Thoracic aorta (tissue), 2 donors: ENCODE results near the gene PKP4. TPM values are rescaled to one million over a fixed set of nuclear protein-coding genes. Genes with fewer than 3 reads are reported as not detected.

Source experiments
- ATAC-seq: fragments of 150-250 bp; one replicate; pipeline ENCODE4 v1.8.0; 2017; ENCODE audit warnings: low read depth; ENCODE audit not compliant: insufficient number of reproducible peaks, low FRiP score
- DNase-seq: peaks from one replicate; pipeline ENCODE4 v3.0.0-alpha.2; 2020; ENCODE audit warnings: low spot score
- H3K27ac ChIP-seq, 2 donors: fragments of 200-600 bp; sonication (generic); 1 replicate in 1 of 2; 2 replicates in 1 of 2; pipeline ENCODE4 v1.5.1; 2016; ENCODE audit warnings: mild to moderate bottlenecking in 2 of 2, moderate library complexity in 2 of 2
- H3K27me3 ChIP-seq: fragments of 200-600 bp; sonication (generic); replicated peaks from 2 replicates; pipeline ENCODE4 v1.6.0; 2016; ENCODE audit warnings: mild to moderate bottlenecking; ENCODE audit not compliant: insufficient read depth
- H3K36me3 ChIP-seq: fragments of 200-600 bp; sonication (generic); one replicate; pipeline ENCODE4 v1.5.1; 2016
- H3K4me1 ChIP-seq, 2 donors: fragments of 200-600 bp; sonication (generic); 1 replicate in 1 of 2; 2 replicates in 1 of 2; pipeline versions ENCODE4 v1.5.1 to v1.6.0; 2016; ENCODE audit warnings: low read depth in 2 of 2, mild to moderate bottlenecking in 1 of 2; ENCODE audit not compliant: control insufficient read depth in 1 of 2
- H3K4me3 ChIP-seq: fragments of 200-600 bp; sonication (generic); 2 replicates; pipeline ENCODE4 v1.5.1; 2016; ENCODE audit warnings: mild to moderate bottlenecking
- H3K9me3 ChIP-seq: fragments of 200-600 bp; sonication (generic); 2 replicates; pipeline ENCODE4 v1.5.1; 2016
- total RNA-seq, 2 donors: library from RNA; depleted of rRNA; stranded (reverse); fragments of >200 nt; gene quantifications; one replicate each; pipeline versions ENCODE4 v1.1.0 to v1.2.3, GENCODE V29; 2016
- TF ChIP-seq, protein P1 (sequence below): fragments of 200-600 bp; sonication (generic); IDR thresholded peaks from one replicate; pipeline ENCODE4 v1.5.1; 2019; ENCODE audit warnings: antibody characterized with exemption

The PKP4 gene
- total RNA-seq, 2 donors from 2014 or later, result 28.0 to 49.1 TPM

DNA sequence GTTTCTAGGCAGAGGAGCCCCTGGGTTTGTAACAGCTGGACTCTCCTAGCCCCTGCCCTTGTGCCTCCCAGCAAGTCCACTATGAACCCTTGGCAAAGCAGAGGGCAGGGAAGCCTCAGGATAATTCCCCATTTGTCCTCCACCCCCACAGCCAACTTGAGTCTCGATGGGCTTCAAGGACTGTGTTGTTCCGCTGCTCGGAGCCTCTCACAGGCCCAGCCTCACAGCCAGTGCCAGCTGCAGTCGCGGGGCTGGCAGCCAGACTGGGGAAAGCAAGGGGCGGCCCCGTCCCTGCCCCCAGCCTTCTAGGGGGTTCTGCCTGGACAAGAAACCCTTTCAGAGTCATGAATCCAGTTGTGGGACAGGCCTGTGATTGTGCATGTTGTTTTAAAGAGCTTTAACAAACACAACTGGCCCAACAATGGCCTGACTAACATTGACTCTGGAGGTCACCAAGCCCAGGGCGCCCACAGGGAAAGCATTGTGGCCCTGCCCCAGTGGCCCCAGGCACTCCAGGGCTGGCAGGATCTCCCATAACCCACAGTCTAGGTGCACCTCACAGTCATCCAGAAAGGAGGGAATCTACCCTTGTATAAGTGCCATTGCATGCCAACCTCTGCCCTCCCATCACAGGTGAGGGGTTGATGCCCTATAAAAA, 266.6 kb downstream of the PKP4 start:
- Histone ChIP-seq H3K27me3 (no peaks in the 10 kb centered on the region), H3K27ac (no peak overlapping the region), H3K4me1 (peaks cover 4 to 23% of the 10 kb centered on the region in 2 donors), H3K36me3 (no peaks in the 10 kb centered on the region), H3K9me3 (no peaks in the 10 kb centered on the region), H3K4me3 (no peak overlapping the region)
- DNase-seq (no peak), ATAC-seq (no peak)
- TF ChIP-seq, protein P1, sequence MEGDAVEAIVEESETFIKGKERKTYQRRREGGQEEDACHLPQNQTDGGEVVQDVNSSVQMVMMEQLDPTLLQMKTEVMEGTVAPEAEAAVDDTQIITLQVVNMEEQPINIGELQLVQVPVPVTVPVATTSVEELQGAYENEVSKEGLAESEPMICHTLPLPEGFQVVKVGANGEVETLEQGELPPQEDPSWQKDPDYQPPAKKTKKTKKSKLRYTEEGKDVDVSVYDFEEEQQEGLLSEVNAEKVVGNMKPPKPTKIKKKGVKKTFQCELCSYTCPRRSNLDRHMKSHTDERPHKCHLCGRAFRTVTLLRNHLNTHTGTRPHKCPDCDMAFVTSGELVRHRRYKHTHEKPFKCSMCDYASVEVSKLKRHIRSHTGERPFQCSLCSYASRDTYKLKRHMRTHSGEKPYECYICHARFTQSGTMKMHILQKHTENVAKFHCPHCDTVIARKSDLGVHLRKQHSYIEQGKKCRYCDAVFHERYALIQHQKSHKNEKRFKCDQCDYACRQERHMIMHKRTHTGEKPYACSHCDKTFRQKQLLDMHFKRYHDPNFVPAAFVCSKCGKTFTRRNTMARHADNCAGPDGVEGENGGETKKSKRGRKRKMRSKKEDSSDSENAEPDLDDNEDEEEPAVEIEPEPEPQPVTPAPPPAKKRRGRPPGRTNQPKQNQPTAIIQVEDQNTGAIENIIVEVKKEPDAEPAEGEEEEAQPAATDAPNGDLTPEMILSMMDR, result no peak

DNA sequence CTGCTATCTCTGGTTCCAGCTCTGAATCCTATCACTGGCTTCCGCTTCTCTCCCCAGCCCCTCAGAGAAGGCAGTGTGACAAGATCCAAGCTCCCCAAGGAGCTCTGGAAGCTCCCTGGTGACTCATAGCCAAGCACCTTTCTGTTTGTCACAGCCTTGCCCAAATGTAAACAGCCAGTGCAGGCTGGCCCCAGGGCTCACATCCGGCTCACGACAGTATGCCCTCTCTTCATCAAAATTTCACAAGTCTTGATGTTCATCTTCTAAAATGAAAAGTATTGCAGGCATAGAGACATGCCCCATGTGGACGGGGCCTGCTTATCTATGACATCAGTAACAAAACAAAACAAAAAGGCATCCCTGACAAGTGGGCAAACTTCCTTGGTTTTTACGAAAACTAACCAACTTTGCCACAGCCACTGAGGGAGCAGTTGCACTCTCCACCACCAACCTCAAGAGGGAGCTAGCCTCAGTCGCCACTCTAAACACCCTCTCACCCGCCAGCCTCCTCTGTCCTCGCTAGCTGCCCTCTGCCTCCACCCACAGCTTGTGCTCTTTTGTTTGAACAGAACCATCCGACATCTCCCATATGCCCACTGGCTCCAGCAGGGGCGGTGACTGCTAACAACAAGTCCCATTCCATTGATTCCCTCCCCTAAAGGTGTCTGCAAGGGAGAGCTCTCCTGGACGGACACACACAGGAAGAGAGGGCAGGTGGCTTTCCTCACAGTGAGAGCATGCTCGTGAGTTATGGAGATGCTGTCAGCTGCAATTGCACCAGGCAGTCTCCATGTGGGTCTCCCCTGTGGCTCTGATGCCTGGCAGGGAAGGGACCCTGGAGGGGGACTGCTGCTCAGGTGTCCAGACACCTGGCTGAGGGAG, 267.4 kb downstream of the PKP4 start:
- TF ChIP-seq, protein P1, result no peak
- H3K4me1 ChIP-seq, result peaks cover 4 to 23% of the 10 kb centered on the region in 2 donors
- no peaks in the 10 kb centered on the region for H3K9me3 ChIP-seq
- DNase-seq (no peak), ATAC-seq (no peak)
- no peaks in the 10 kb centered on the region for H3K27me3 ChIP-seq
- no peaks in the 10 kb centered on the region for H3K36me3 ChIP-seq
- H3K4me3 ChIP-seq, result no peak overlapping the region
- H3K27ac ChIP-seq, result no peak overlapping the region

DNA sequence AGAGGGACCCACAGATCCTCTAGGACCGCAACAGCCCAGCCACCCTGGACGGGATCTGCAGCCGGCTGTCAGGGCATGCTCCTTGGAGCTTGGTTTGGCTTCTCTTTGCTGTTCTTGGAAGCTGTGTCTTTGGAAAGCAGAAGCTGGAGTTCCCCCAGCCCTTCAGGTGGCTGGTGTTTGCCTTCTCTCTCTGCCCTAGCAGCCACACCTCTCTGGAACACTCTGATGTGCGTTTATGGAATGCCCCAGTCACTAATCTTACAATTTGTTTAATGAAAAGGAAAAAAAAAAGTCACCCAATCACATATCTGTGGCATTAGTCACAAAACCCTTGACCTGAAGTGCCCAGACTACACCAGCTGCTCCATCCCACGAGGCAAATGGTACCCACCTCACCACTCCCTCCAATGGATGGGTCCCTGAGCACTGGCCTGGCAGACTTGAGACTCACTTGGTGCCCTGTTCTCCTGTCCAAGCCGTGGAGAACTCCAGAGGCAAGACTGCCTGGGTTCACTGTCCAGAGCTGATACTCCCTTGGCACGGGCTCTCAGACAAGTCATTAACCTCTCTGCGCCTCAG, 268.1 kb downstream of the PKP4 start:
- Histone ChIP-seq H3K4me3 (no peak overlapping the region), H3K27ac (no peak overlapping the region), H3K36me3 (no peaks in the 10 kb centered on the region), H3K9me3 (no peaks in the 10 kb centered on the region), H3K27me3 (no peaks in the 10 kb centered on the region), H3K4me1 (peaks cover 4 to 23% of the 10 kb centered on the region in 2 donors)
- DNase-seq (no peak), ATAC-seq (no peak)
- TF ChIP-seq, protein P1, result no peak

DNA sequence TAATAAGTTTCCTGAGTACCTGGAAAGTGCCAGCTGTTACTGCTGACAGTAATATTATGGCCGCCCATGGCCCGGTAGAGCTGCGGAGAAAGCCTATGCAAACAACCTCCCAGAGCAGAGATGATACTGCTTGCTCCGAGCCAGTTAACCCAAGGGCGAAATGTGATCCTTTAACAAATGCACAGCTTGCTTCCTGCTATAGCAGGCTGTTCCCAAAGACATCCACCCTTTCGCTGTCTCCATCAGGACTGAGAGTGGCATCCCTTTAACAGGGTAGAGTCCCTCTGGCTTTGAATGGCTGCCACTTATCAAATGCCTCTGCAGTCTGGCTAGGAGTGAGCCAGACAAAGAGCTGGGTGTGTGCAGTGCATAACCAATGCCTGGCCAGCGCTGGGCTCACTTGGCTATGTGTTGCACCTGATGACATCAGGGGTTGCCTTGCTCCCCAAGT, 268.7 kb downstream of the PKP4 start:
- DNase-seq, result no peak
- H3K36me3 ChIP-seq, result no peaks in the 10 kb centered on the region
- H3K4me3 ChIP-seq, result no peak overlapping the region
- ATAC-seq, result no peak
- no peak overlapping the region for H3K27ac ChIP-seq
- H3K27me3 ChIP-seq, result no peaks in the 10 kb centered on the region
- H3K9me3 ChIP-seq, result no peaks in the 10 kb centered on the region
- peaks cover 4 to 23% of the 10 kb centered on the region in 2 donors for H3K4me1 ChIP-seq
- TF ChIP-seq, protein P1, result no peak
